Stimulated activated CD8-positive, alpha-beta memory T cell treated with anti-CD3 and anti-CD28 coated beads, Interleukin-7, amount 100 ng/mL, for 1 hour (primary cell): ENCODE data around the gene CHST2.

ENCODE experiments used
- DNase-seq, 2 donors: peaks; one replicate each; pipeline ENCODE4 v3.0.0-alpha.2; 2020; ENCODE audit warnings: low read depth in 2 of 2

Gene CHST2

GRCh38 chr3:143166376-143166775 lies 46.8 kb downstream of the CHST2 start:
- DNase-seq, result no peak

- DNase-seq, result no peak
These were observed 48.6 kb downstream of the CHST2 start for GRCh38 chr3:143167969-143168854.

GRCh38 chr3:143168855-143169192 lies 49.3 kb downstream of the CHST2 start:
- no peak for DNase-seq

- DNase-seq, result no peak
These were observed 50.5 kb downstream of the CHST2 start for GRCh38 chr3:143170074-143170473.

- DNase-seq, result no peak
These were observed 51.1 kb downstream of the CHST2 start for GRCh38 chr3:143170676-143171075.

GRCh38 chr3:143171141-143171980 lies 51.8 kb downstream of the CHST2 start:
- DNase-seq, result no peak

- no peak for DNase-seq
These were observed 52.7 kb downstream of the CHST2 start for GRCh38 chr3:143172062-143172794.

GRCh38 chr3:143172795-143173145 lies 53.2 kb downstream of the CHST2 start:
- DNase-seq, result no peak

GRCh38 chr3:143173242-143173641 lies 53.7 kb downstream of the CHST2 start:
- no peak for DNase-seq
